ENCODE data around the gene PLXNA2.

DNA sequence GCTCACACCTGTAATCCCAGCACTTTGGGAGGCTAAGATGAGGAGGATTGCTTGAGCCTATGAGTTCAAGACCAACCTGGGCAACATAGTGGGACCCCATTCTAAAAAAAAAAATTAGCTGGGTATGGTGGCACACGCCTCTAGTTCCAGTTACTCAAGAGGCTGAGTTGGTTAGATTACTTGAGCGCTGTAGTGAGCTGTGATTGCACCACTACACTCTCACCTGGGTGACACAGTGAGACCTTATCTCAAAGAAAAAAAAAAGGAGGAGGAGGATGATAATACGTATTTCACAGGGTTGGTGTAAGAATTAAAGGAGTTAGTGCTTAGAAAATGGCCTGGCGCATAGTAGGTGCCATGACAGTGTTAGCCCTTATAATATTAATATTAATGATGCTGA, 144.1 kb downstream of the PLXNA2 start:
- TF ChIP-seq SMC3 (IDR thresholded peaks at IDR 0.05; ENCODE audit: low read depth, low read length): no peak
- no peak for TF ChIP-seq TEAD4 (IDR thresholded peaks at IDR 0.05; ENCODE audit: borderline replicate concordance, insufficient read depth)
- TF ChIP-seq, protein P1, sequence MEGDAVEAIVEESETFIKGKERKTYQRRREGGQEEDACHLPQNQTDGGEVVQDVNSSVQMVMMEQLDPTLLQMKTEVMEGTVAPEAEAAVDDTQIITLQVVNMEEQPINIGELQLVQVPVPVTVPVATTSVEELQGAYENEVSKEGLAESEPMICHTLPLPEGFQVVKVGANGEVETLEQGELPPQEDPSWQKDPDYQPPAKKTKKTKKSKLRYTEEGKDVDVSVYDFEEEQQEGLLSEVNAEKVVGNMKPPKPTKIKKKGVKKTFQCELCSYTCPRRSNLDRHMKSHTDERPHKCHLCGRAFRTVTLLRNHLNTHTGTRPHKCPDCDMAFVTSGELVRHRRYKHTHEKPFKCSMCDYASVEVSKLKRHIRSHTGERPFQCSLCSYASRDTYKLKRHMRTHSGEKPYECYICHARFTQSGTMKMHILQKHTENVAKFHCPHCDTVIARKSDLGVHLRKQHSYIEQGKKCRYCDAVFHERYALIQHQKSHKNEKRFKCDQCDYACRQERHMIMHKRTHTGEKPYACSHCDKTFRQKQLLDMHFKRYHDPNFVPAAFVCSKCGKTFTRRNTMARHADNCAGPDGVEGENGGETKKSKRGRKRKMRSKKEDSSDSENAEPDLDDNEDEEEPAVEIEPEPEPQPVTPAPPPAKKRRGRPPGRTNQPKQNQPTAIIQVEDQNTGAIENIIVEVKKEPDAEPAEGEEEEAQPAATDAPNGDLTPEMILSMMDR (IDR thresholded peaks at IDR 0.05): no peak
- TF ChIP-seq MEF2A (IDR thresholded peaks at IDR 0.05; ENCODE audit: borderline replicate concordance, low read depth): no peak
- no peak for TF ChIP-seq RFX5 (IDR thresholded peaks at IDR 0.05; ENCODE audit: low read length)
- TF ChIP-seq TAF1 (IDR thresholded peaks at IDR 0.05; ENCODE audit: borderline replicate concordance, low read depth, low read length): no peak
- no peak for TF ChIP-seq RAD21 (IDR thresholded peaks at IDR 0.05; ENCODE audit: low read length)
- TF ChIP-seq MXI1 (IDR thresholded peaks at IDR 0.05; ENCODE audit: low read depth, low read length): no peak
- no peak for TF ChIP-seq EZH2phosphoT487 (IDR thresholded peaks at IDR 0.05; ENCODE audit: borderline replicate concordance, low read depth)
- no peak for TF ChIP-seq EP300 (IDR thresholded peaks at IDR 0.05; ENCODE audit: borderline replicate concordance in 1 of 2, low read depth in 1 of 2, low read length in 1 of 2)
- no peak for TF ChIP-seq FOXM1 (IDR thresholded peaks at IDR 0.05; ENCODE audit: low read depth)
- no peak for TF ChIP-seq GATA2 (CRISPR knock-in tag; IDR thresholded peaks at IDR 0.05)

Measured in SK-N-SH (cell line).